Inferior parietal cortex (tissue), 1 donor: ENCODE results near the gene AKAP17A.
A peak's percentile ranks its signal among the peaks of the same experiment; 100 is the strongest.
"Not testable (repeated sequence)": the region's sequence is repeated elsewhere in the genome, so short reads cannot be mapped to it uniquely, and the experiment has no call there.

ENCODE experiments used
- DNase-seq: peaks from one replicate; pipeline ENCODE4 v3.0.0-alpha.2; 2016; ENCODE audit errors: extremely low spot score

Gene AKAP17A, protein sequence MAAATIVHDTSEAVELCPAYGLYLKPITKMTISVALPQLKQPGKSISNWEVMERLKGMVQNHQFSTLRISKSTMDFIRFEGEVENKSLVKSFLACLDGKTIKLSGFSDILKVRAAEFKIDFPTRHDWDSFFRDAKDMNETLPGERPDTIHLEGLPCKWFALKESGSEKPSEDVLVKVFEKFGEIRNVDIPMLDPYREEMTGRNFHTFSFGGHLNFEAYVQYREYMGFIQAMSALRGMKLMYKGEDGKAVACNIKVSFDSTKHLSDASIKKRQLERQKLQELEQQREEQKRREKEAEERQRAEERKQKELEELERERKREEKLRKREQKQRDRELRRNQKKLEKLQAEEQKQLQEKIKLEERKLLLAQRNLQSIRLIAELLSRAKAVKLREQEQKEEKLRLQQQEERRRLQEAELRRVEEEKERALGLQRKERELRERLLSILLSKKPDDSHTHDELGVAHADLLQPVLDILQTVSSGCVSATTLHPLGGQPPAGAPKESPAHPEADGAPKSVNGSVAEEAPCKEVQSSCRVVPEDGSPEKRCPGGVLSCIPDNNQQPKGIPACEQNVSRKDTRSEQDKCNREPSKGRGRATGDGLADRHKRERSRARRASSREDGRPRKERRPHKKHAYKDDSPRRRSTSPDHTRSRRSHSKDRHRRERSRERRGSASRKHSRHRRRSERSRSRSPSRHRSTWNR

DNA sequence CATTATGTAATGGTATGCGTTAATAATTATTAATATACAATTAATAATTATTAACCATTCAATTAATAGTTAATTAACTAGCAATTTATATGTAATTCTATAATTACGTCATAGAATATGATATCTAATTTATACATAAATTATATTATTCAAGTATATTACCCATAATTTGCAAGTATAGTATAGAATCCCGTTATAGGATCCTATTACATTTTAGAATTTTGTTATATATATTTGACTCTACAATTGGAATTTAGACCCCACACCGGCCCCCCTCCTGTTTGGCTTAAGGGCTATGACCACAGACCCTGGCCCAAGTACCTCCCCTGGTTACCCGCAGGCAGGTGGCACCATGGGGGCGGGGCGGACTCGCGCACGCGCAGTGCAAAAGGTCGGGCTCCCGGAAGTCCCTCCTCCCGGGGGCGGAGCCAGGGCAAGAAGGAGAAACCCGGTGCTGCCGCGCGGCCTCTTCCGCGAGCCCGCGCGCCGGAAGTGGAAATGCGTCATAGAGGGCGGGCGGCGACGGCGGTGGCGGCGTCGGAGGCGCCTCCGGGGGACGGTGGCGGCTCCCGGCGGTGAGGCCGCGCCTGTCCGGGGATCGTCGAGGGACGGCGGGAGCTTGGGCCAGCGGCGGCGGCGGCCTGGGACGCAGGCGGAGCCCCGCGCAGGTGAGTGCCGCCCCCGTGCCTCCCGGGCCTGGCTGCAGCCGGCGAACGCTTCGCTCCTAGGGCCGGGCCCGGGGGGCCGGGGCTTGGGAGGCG lies at the start of gene AKAP17A:
AKAP17A (plus strand) TSS at position 503 of the 761 bp plus-strand sequence. CDS start 1,859 bp downstream, outside the sequence.
- DNase-seq, result peak; percentile 96

DNA sequence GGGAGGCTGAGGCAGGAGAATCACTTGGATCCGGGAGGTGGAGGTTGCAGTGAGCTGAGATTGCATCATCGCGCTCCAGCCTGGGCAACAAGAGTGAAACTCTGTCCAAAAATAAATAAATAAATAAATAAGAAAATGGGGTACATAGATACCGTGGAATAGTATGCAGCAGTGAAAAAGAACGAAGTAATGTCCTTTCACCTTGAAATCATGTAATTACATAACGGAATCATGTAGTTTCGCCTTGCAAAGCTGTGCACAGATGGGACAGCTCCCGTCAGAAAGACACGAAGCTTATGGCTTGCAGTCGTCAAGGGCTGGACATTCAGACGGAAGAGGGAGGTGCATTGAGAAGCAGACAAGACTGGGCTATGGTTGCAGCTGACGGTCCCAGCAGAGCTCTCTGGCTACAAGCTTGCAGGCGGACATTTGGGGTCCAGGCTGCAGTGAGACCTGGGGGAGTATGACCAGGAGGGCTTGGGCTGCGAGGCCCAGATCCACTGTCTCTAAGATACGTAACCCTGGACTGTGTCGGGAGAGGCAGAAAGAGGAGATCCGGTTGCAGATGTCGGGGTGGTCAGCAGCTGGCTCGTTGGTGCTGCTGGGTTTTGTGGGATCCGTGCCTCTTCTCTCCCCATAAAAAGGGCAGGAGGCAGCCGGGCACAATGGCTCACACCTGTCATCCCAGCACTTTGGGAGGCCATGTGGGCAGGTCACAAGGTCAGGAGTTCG lies 48.2 kb upstream of the AKAP17A start:
- no peak for DNase-seq

DNA sequence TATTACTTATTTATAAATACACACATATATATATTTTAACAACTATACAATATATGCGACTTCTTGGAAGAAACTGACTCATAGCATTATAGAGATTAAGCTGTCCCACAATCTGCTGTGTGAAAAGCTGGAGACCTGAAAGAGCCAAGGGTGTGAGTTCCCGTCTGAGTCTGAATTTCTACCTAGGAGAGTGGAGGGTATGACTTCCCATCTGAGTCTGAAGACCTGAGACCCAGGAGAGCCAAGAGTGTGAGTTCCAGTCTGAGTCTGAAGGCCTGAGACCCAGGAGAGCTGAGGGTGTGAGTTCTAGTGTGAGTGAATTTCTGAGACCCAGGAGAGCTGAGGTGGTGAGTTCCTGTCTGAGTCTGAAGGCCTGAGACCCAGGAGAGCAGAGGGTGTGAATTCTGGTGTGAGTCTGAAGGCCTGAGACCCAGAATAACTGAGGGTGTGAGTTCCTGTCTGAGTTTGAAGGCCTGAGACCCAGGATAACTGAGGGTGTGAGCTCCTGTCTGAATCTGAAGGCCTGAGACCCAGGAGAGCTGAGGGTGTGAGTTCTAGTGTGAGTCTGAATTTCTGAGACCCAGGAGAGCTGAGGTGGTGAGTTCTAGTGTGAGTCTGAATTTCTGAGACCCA lies 45.5 kb upstream of the AKAP17A start:
- DNase-seq, result no peak

DNA sequence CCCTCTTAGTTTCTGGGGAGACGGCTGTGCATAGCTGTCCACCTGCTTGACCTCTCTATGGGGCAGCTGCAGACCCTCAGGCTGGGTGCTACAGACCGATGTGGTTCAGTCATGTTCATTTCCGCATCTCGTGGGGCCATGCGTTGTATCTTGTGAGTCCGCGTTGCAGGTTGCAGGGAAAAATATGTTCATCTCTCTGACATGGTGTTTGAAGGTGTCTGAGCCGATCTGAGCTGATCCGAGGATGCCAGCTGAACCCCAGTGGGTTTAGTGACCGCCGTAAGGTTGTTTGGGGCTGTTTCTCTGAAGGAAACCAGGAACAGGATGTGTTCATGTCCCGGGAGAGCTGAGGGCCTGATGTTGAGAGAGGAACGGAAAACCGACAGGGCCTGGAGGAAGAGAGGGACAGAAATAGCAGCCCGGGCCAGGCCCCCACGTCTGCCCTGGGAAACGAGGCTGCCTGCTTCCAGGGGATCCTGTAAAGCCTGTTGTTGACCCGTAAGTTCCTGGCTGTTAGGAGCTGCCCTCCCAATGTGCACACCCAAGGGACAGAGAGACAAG lies 44.6 kb upstream of the AKAP17A start:
- no peak for DNase-seq

DNA sequence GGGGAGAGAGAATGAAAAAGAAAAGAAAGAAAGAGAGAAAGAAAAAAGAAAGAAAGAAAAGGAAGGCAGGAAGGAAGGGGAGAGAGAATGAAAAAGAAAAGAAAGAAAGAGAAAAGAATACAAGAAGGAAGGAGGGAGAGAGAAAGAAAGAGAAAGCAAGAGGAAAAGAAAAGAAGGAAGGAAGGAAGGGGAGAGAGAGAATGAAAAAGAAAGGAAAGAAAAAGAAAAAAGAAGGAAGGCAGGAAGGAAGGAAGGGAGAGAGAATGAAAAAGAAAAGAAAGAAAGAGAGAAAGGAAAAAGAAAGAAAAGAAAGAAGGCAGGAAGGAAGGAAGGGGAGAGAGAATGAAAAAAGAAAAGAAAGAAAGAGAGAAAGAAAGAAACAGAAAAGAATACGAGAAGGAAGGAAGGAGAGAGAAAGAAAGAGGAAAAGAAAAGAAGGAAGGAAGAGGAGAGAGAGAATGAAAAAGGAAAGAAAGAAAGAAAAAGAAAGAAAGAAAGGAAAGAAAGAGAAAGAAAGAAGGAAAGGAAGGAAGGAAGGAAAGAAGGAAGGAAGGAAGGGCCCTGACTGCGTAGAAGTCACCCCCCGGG lies 39.4 kb upstream of the AKAP17A start:
- DNase-seq, result no peak

DNA sequence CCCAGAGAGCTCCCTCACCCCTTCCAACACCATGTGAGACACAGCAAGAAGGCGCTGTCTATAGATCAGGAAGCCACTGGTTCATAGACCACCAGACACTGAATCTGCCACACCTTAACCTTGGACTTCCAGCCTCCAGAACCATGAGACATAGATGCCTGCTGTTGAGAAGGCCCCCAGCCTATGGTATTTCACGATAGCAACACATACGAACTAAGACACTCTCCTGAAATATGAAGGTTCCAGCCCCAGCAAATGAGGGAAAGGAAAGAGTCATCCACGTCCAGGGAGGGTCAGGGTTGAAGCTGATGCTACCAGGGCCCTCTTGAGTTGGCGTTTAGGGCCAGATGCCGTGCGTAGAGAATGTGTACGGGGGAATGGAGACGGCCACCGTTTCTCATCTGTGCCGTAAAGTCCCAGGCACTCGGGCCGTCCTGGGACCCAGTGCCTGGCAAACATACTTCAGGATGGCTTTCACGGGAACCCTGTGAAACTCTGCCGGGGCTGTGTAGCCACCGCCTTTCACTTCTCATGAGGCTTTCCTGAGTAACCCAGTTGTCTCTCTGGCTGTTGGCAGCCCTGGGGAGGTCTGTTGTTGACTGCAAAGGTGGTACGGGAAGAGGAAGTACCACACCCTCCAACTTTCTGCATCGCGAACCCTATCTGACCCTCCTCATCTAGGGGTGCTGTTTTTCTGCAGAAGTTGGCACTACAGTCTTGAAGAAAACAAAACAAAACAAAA lies 36.8 kb upstream of the AKAP17A start:
- no peak for DNase-seq

DNA sequence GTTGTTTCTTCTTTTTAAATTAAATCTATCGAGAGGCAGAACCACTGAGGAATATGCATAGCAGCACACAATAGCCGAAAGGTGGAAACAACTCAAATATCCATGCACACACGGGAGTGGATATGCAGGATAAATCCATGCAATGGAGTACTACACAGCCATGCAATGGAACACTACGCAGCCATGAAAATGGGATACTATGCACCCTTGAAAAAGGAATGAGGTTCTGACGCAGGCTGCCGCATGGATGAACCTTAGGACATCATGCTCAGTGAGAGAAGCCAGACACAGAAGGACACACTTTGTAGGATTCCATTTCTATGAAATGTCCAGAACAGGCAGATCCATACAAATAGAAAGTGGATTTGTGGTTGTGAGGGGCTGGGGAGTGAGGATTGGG lies 36.0 kb upstream of the AKAP17A start:
- DNase-seq, result no peak

DNA sequence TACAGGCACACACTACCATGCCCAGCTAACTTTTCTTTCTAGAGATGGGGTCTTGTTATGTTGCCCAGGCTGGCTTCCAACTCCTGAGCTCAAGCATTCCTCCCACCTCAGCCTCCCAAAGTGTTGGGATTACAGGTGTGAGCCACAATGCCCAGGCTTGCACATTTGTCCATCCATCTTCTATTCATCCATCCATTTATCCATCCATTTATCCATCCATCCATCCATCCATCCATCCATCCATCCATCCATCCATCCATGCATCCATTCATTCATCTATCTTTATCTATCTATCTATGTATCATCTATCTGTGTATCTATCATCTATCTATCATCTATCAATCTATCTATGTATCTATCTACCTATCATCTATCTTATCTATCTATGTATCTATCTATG lies 34.0 kb upstream of the AKAP17A start:
- not testable (repeated sequence) for DNase-seq

DNA sequence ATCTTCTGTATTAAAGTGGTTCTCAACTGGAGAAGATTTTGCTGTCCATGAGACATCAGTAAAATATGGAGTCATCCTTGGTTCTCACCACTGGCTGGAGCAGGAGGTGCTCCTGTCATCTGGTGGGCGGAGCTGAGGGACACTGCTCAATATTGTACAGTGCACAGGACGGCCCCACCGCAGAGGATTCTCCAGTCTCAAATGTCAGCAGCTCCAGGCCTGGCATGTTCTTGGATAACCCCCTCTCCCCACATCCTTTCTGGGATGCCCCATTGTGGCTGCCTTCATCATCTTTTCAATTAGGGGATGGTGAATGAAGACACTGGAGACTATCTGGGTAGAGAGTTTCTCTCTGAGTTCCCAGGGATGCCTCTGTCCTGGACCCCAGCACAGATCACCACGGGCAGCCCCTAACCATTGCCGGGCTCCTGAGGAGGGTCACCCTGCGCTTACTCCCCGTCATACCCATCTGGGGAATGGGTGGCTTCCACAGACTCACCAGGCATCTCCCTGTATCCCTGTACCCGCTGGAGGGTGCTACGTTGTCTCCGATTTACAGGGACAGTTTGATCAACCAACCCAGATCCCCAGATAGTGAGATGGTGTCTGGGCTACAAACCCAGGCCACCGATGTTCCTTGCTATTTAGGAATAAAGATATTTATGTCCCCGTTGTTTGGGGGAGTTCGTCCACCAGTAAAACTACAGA lies 32.5 kb upstream of the AKAP17A start:
- no peak for DNase-seq

DNA sequence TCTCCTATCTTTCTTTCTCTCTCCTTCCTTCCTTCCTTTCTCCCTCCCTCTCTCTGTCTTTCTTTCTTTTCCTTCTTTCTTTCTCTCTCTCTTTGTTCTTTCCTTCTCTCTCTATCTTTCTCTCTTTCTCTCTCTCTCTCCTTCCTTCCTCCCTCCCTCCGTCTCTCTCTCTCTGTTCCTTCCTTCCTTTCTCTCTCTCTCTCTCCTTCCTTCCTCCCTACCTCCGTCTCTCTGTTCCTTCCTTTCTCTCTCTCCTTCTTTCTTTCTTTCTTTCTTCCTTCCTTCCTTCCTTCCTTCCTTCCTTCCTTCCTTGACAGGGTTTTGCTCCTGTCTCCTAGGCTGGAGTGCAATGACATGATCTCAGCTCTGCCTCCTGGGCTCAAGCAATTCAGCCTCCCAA lies 30.2 kb upstream of the AKAP17A start:
- DNase-seq, result no peak

DNA sequence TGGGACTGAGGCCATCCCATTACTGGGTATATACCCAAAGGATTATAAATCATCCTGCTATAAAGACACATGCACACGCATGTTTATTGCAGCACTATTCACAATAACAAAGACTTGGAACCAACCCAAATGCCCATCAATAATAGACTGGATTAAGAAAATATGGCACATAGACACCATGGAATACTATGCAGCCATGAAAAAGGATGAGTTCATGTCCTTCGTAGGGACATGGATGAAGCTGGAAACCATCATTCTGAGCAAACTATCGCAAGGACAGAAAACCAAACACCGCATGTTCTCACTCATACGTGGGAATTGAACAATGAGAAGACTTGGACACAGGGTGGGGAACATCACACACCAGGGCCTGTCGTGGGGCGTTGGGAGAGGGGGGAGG lies 27.3 kb upstream of the AKAP17A start:
- DNase-seq, result not testable (repeated sequence)

DNA sequence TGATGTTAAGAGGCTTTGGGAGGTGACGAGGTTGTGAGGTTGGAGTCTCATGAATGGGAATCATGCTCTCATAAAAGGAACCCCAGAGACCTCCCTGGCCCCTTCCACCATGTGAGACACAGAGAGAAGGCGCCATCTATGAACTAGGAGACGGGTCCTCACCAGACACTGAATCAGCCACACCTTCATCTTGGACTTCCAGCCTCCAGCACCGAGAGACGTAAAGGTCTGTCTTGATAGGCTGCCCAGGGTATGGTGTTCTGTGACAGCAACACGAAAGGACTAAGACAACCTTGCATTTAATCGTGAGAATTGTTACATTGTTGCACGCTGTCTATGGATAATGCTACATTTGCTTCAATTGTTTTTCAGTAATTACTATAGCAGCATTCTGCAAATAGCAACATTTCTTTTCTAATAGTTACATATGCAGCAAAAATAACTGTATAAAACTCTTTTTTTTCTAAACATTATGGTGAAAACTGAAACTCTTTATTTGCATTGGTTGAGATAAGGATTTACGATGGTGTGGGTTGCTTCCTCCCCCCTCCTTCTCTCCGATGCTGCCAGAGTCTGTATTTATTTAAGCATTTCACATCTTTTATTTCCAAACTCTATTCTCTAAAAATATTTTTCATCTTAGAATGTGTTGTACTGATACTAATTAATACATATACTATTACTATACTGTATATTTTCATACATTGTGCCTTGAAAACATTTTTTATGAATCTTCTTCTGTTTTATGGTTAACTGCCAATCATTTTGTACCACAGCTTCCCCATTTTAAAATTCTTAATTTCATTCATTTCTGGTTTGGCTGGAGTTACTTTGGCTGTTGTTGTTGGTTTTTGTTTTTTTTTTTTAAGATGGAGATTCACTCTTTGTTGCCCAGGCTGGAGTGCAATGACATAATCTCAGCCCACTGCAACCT lies 26.4 kb upstream of the AKAP17A start:
- no peak for DNase-seq

DNA sequence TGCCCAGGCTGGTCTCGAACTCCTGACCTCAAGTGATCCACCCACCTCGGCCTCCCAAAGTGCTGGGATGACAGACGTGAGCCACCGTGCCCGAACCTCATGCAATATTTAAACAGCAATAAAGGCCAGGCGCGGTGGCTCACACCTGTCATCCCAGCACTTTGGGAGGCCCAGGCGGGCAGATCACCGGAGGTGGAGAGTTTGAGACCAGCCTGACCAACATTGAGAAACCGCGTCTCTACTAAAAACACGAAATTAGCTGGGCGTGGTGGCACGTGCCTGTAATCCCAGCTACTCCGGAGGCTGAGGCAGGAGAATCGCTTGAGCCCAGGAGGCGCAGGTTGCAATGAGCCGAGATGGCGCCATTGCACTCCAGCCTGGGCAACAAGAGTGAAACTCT lies 17.2 kb upstream of the AKAP17A start:
- DNase-seq, result not testable (repeated sequence)

DNA sequence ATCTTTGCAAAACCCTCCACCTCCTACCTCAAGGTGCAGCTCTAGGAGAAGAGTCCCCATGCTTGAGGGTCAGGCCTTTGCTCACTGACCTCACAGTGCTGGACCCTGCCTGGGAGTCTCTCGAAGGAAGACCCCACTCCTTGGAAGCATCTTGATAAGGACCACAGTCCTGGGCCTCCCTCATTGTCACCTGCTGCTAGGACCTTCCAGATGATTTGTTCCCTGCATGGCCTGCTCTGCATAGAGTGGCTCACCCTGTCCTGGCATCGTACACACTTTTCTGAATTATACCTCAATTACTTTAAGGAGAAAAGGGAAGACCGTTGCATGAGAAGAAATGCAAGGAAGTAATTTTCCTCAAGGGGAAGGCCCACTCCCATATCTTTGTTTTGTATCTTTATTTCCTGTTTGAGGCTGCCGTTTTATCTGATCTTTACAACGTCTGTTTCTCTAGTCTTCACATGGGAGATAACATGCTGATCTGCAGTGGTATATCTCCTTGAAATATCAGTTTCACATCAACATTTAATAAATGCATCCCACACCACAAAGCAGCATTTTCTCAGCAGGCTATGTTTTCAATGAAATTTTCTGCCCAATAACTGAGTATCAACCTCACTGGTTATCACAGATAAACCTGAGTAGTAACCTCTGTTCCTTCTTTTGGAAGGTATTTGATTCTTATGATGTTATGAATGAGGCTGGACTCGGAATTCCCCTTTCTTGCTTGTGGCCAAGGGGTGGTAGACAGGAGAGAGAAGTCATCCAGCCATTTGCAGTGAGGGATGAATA lies 15.0 kb upstream of the AKAP17A start:
- DNase-seq, result no peak

DNA sequence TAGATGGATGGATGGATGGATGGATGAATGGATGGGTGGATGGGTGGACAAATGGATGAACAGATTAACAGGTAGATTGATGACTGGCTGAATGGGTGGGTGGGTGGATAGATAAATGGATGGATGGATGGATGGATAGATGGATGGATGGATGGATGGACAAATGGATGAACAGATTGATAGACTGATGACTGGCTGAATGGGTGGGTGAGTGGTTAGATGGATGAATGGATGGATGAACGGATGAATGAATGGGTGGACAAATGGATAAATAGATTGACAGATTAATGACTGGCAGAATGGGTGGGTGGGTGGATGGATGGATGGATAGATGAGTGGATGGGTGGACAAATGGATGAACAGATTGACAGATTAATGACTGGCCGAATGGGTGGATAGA lies 13.6 kb upstream of the AKAP17A start:
- no peak for DNase-seq

DNA sequence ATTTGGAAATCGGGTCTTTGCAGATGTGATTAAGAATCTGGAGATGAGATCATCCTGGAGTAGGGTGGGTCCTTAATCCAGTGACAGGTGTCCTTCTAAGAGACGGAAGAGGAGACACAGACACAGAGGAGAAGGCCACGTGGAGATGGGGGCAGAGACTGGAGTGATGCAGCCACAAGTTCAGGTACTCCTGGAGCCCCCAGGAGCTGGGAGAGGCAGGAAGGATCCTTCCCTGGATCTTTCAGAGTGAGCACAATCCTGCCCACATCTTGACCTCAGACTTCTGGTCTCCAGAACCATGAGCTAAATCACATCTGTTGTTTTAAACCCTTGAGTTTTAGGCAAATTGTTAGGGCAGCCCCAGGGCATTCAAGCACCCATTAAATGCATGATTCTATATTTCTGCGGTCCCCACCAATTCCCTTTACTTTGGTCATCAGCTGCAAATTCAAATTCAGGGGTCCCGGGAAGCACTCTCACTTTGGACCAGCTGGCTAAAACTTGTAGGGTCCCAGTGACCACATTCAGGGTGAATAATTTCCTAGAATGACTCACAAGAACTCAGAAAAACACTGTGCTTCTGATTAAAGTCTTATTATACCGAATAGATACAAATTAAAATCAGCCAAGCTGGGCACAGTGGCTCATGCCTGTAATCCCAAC lies 12.8 kb upstream of the AKAP17A start:
- no peak for DNase-seq

DNA sequence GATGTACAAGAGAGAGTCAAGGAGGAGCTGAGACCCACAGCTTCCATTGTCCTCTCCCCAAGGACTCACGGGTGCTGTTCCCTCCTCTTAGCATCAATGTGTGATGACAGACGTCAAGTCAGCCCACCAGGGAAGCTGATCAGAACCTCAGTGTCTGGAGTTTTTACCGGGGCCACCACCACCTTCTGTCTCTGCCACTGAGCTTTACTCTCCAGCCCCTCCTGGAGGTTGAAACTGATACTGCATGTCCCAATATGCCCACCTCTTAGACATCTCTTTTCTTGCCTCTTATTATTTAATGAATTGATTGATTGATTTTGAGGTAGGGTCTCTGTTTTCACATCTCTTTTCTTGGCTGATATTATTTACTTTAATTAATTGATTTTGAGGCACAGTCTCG lies 10.3 kb upstream of the AKAP17A start:
- DNase-seq, result no peak
